Mesothelial cell of epicardium (in vitro differentiated cells): ENCODE results near the gene RFC1. TPM values are rescaled to one million over a fixed set of nuclear protein-coding genes. Genes with fewer than 3 reads are reported as not detected.
"Not testable (repeated sequence)": the region's sequence is repeated elsewhere in the genome, so short reads cannot be mapped to it uniquely, and the experiment has no call there.

Experiments
- DNase-seq, 2 experiments: peaks; one replicate each; pipeline ENCODE4 v3.0.0; 2021; ENCODE audit warnings: low spot score in 2 of 2; ENCODE audit not compliant: unreplicated experiment in 2 of 2
- H3K27ac Mint-ChIP-seq: 2 replicates; pipeline ENCODE4 v1.8.0; 2021; ENCODE audit warnings: mixed read lengths
- H3K27me3 Mint-ChIP-seq: 2 replicates; pipeline ENCODE4 v1.8.0; 2021; ENCODE audit warnings: low read depth, mixed read lengths
- H3K36me3 Mint-ChIP-seq: 2 replicates; pipeline ENCODE4 v1.8.0; 2021; ENCODE audit warnings: mixed read lengths
- H3K4me1 Mint-ChIP-seq: 2 replicates; pipeline ENCODE4 v1.8.0; 2021; ENCODE audit warnings: mixed read lengths
- H3K4me3 Mint-ChIP-seq: 2 replicates; pipeline ENCODE4 v1.8.0; 2021; ENCODE audit warnings: mild to moderate bottlenecking, moderate library complexity, mixed read lengths
- H3K9me3 Mint-ChIP-seq: 2 replicates; pipeline ENCODE4 v1.8.0; 2021; ENCODE audit warnings: mixed read lengths
- CTCF ChIP-seq: fragments of 200-600 bp; sonication (generic); IDR thresholded peaks from one replicate; pipeline ENCODE4 v1.5.0; 2021; ENCODE audit warnings: antibody characterized with exemption; ENCODE audit not compliant: unreplicated experiment
- total RNA-seq: library from RNA; stranded (reverse); gene quantifications from 3 replicates; pipeline ENCODE4 v1.2.1, GENCODE V29; 2021

Gene RFC1
- total RNA-seq, 1 donor from 2014 or later, result 53.7 TPM

DNA sequence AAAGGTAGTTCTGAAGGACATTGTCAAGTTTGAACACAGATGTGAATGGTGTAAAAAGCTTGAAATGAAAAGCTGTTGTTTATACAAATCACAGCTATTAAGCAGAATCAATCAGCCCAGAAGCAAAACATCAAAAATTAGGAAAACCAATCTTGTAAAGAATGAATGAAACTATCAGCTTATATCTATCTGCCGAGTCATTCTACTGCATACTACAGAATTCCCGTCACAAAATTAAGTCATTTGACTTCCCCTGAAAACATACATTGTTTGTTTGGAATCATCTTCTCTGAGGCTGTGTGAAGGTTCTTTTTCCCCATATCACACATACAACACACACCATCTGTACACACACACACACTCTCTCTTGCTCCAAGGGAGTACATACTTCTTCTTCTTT lies 80.3 kb downstream of the RFC1 start:
- Mint-ChIP-seq H3K27ac (no peak overlapping the region), H3K4me3 (no peak overlapping the region), H3K9me3 (peaks cover 11% of the 10 kb centered on the region), H3K36me3 (peaks cover 50% of the 10 kb centered on the region), H3K27me3 (no peaks in the 10 kb centered on the region), H3K4me1 (no peaks in the 10 kb centered on the region)
- no peak for TF ChIP-seq CTCF
- DNase-seq, result no peak

DNA sequence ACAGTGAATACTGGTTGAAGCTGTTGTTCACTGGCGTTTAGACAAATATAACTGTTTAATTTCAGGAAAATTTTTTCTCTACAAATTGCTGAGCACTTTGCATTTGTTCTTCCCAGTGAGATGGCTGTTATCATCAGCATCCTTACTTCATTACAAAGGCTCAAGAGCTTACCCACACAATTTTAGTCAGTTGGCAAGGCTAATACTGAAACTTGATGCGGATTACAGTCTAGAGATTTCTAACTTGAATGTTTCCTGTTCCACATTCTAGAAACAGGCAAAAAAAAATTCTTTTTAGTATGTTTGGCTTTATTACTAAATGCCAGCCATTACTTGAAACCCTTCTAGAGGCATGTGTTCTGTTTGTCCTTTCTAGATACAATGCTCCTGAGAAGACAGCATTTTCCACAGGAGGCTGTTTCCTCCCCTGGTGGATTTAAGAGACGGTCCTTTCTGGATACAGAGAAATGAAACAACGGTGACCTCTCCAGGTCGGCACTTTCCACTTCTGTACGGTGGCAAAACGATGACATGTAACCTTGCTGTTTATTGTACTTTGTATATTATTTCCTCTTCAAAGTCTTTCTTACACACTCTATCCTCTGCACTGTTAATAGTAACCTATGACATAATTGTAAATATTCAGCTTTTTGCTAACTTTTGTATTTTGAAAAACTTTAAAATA lies 80.9 kb downstream of the RFC1 start:
- no peak for DNase-seq
- H3K27me3 Mint-ChIP-seq, result no peaks in the 10 kb centered on the region
- no peak for TF ChIP-seq CTCF
- H3K4me1 Mint-ChIP-seq, result no peaks in the 10 kb centered on the region
- peaks cover 11% of the 10 kb centered on the region for H3K9me3 Mint-ChIP-seq
- no peak overlapping the region for H3K27ac Mint-ChIP-seq
- H3K36me3 Mint-ChIP-seq, result peaks cover 52% of the 10 kb centered on the region
- H3K4me3 Mint-ChIP-seq, result no peak overlapping the region

DNA sequence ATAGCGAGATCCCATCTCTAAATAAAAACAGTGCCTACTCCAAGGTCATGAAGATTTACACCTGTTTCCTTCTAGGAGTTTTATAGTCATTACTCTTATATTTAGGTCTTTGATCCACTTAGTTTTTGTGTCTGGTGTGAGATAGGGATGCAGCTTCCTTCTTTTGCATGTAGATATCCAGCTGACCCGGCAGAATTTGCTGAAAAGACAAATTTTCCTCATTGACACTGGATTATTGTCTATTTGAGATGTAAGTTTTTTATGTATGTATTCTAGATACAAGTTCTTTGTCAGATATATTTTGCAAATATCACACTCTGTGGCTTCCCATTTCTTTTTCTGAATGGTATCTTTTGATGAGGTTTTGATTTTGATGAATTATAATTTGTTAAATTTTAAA lies 85.4 kb downstream of the RFC1 start:
- DNase-seq, result no peak
- H3K9me3 Mint-ChIP-seq, result peaks cover 11% of the 10 kb centered on the region
- no peaks in the 10 kb centered on the region for H3K4me1 Mint-ChIP-seq
- no peaks in the 10 kb centered on the region for H3K27me3 Mint-ChIP-seq
- H3K4me3 Mint-ChIP-seq, result no peak overlapping the region
- no peak for TF ChIP-seq CTCF
- no peak overlapping the region for H3K27ac Mint-ChIP-seq
- peaks cover 55% of the 10 kb centered on the region for H3K36me3 Mint-ChIP-seq

DNA sequence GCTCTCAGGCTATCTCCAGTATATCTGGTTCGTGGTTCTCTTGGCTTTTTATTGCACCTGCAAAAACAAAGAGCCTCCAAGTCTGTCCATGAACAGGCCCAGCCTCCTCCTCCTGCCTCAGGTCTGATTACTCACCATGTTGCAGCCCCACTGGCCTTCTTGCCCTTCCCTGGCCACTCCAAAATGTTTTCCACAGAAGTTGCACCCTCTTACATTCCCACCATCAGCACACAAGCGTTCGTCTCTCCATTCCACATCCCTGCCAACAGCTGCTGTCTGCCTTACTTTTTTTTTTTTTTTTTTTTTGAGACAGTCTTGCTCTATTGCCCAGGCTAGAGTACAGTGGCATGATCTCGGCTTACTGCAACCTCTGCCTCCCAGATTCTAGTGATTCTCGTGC lies 86.7 kb downstream of the RFC1 start:
- Mint-ChIP-seq H3K9me3 (peaks cover 11% of the 10 kb centered on the region), H3K27ac (no peak overlapping the region), H3K4me1 (peaks cover under 1% of the 10 kb centered on the region), H3K27me3 (no peaks in the 10 kb centered on the region), H3K36me3 (peaks cover 63% of the 10 kb centered on the region), H3K4me3 (no peak overlapping the region)
- no peak for TF ChIP-seq CTCF
- DNase-seq, result no peak

DNA sequence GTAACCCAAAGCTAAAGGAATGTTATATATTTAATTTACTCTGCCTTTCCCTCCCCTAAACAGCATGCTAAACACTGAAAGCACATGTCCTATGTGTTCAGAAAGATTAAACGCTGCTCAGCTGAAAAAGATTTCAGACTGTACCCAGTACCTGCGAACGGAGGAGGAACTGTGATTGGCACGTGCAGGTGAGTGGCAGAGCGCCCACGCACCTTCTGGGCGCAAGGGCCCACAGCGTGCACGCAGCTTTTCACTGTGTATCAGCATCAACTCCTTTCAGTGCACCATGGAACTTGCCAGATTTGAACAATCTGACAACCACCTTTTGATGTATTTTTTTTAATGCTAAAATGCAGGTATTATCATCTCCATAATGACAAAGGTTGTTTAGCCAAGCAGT lies 87.7 kb downstream of the RFC1 start:
- H3K36me3 Mint-ChIP-seq, result peaks cover 64% of the 10 kb centered on the region
- peaks cover 11% of the 10 kb centered on the region for H3K9me3 Mint-ChIP-seq
- no peaks in the 10 kb centered on the region for H3K27me3 Mint-ChIP-seq
- no peak for DNase-seq
- TF ChIP-seq CTCF, result no peak
- H3K27ac Mint-ChIP-seq, result no peak overlapping the region
- H3K4me1 Mint-ChIP-seq, result peaks cover 6% of the 10 kb centered on the region
- no peak overlapping the region for H3K4me3 Mint-ChIP-seq

DNA sequence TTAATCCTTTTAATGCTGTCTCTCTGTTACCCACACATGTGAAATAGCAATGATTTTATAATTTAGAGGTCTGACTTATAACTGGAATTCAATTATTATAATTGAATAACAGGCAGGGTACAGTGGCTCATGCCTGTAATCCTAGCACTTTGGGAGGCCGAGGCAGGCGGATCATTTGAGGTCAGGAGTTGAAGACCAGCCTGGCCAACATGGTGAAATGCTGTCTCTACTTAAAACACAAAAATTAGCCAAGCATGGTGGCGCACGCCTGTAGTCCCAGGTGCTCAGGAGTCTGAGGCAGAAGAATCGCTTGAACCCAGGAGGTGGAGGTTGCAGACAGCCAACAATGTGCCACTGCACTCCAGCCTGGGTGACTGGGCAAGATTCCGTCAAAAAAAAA lies 88.5 kb downstream of the RFC1 start:
- DNase-seq, H3K27ac Mint-ChIP-seq, H3K4me1 Mint-ChIP-seq, H3K27me3 Mint-ChIP-seq, H3K9me3 Mint-ChIP-seq, H3K4me3 Mint-ChIP-seq: not testable (repeated sequence)
- peaks cover 65% of the 10 kb centered on the region for H3K36me3 Mint-ChIP-seq
